Heart left ventricle (tissue), 13 donors: ENCODE results near the gene CBY3.

Experiments used
- POLR2A ChIP-seq, 2 donors: fragments of 450-650 bp; IDR thresholded peaks; one replicate each; pipeline ENCODE4 v1.6.1; 2017; ENCODE audit warnings: antibody characterized with exemption in 2 of 2, mild to moderate bottlenecking in 2 of 2, moderate library complexity in 2 of 2
- TF ChIP-seq, protein P1 (sequence below), 12 donors: fragments of 200-600 bp; sonication (generic) in 4 of 12; IDR thresholded peaks; one replicate each; pipeline versions ENCODE4 v1.5.0 to v1.8.0; 2018 to 2022; ENCODE audit warnings: antibody characterized with exemption in 12 of 12, mild to moderate bottlenecking in 5 of 12
- donor health status: ischemic (EF 13 %, LVEDD 7.1; RV severe dilation, severe dysfunction).
- donor health status: DM: no; HTN: yes; CAD: no.
- donor health status: DM: no; HTN: no; CAD: no.
- donor health status: ischemic (EF 25% LVEDD 6.9; RV normal size, moderate dysfunction).
- donor health status: ischemic (EF 25% LVEDD 5.7; RV mildly dilated, moderate dysfunction).
- donor health status: ischemic (EF 35%, LVEDD 5.7; RV mildly dilated, moderate dysfunction).
- donor health status: nonischemic (EF 11% LVEDD 7.7; RV severe dilation, severe dysfunction).
- donor health status: DM: yes; HTN: yes; CAD: no.
- donor health status: PGD.
- donor health status: ischemic (EF 29% LVEDD 5.4; RV normal size, mild dysfunction).
- donor health status: nonischemic (EF 23%, LVEDD 6.1; RV moderate dilation, normal function).

GRCh38 chr5:179680014-179680779 lies 637 bp downstream of the CBY3 start:
- TF ChIP-seq, protein P1, sequence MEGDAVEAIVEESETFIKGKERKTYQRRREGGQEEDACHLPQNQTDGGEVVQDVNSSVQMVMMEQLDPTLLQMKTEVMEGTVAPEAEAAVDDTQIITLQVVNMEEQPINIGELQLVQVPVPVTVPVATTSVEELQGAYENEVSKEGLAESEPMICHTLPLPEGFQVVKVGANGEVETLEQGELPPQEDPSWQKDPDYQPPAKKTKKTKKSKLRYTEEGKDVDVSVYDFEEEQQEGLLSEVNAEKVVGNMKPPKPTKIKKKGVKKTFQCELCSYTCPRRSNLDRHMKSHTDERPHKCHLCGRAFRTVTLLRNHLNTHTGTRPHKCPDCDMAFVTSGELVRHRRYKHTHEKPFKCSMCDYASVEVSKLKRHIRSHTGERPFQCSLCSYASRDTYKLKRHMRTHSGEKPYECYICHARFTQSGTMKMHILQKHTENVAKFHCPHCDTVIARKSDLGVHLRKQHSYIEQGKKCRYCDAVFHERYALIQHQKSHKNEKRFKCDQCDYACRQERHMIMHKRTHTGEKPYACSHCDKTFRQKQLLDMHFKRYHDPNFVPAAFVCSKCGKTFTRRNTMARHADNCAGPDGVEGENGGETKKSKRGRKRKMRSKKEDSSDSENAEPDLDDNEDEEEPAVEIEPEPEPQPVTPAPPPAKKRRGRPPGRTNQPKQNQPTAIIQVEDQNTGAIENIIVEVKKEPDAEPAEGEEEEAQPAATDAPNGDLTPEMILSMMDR (IDR thresholded peaks at IDR 0.05), result no peak
- TF ChIP-seq POLR2A (IDR thresholded peaks at IDR 0.05), result no peak
